ENCODE results near the gene RPS26. TPM values are rescaled to one million over a fixed set of nuclear protein-coding genes. Genes with fewer than 3 reads are reported as not detected.

RPS26 gene
- total and polyA plus RNA-seq, 2 of the 13 experiments (the other 11 are each of a cell fraction or from before 2014, with no cell fraction given) = 150 to 421 TPM

- TF ChIP-seq MED1 (CRISPR knock-in tag; IDR thresholded peaks at IDR 0.05) (peak; percentile 62), ZNF737 (CRISPR knock-in tag; IDR thresholded peaks at IDR 0.05; ENCODE audit: borderline replicate concordance) (no peak), PHF20 (CRISPR knock-in tag; IDR thresholded peaks at IDR 0.05) (no peak), DBP (CRISPR knock-in tag; IDR thresholded peaks at IDR 0.05; ENCODE audit: not compliant biosample characterization) (no peak), SCMH1 (CRISPR knock-in tag; IDR thresholded peaks at IDR 0.05; ENCODE audit: borderline replicate concordance) (no peak), MEIS2 (CRISPR knock-in tag; IDR thresholded peaks at IDR 0.05) (peak; percentile 60; the same call in 1 of the 2 replicates), ZBTB7B (CRISPR knock-in tag; IDR thresholded peaks at IDR 0.05) (peak; percentile 76), ZNF577 (CRISPR knock-in tag; IDR thresholded peaks at IDR 0.05; ENCODE audit: borderline replicate concordance, low read depth) (no peak), ATF3 (CRISPR knock-in tag; IDR thresholded peaks at IDR 0.05) (0 out of 2 replicates have a peak, but pooled peaks have one; percentile 11), CEBPZ (IDR thresholded peaks at IDR 0.05; ENCODE audit: low read length) (no peak), ZBTB3 (CRISPR knock-in tag; IDR thresholded peaks at IDR 0.05; ENCODE audit: borderline replicate concordance, low read depth) (no peak), KDM4B (CRISPR knock-in tag; IDR thresholded peaks at IDR 0.05) (peak; percentile 28; the same call in 1 of the 2 replicates), PRMT3 (CRISPR knock-in tag; IDR thresholded peaks at IDR 0.05; ENCODE audit: borderline replicate concordance, low read depth) (no peak), ZHX2 (IDR thresholded peaks at IDR 0.05; ENCODE audit: low read depth) (no peak), ZHX2 (CRISPR knock-in tag; IDR thresholded peaks at IDR 0.05; ENCODE audit: borderline replicate concordance) (no peak), MEF2D (CRISPR knock-in tag; IDR thresholded peaks at IDR 0.05) (peak; percentile 48; the same call in 1 of the 2 replicates), ZNF775 (CRISPR knock-in tag; IDR thresholded peaks at IDR 0.05; ENCODE audit: borderline replicate concordance) (no peak), EED (CRISPR knock-in tag; IDR thresholded peaks at IDR 0.05) (no peak)
These were observed 37.4 kb downstream of the RPS26 start (continued) for GRCh38 chr12:56078931-56079722.
